ENCODE results near the gene NCK2. TPM values are rescaled to one million over a fixed set of nuclear protein-coding genes. Genes with fewer than 3 reads are reported as not detected.
A peak's percentile ranks its signal among the peaks of the same experiment; 100 is the strongest.

Gene NCK2
- total and polyA plus RNA-seq, 9 of the 15 experiments (the other 6 are each of a cell fraction or from before 2014, with no cell fraction given) = 0.90 to 27.9 (median 15.9) TPM

DNA sequence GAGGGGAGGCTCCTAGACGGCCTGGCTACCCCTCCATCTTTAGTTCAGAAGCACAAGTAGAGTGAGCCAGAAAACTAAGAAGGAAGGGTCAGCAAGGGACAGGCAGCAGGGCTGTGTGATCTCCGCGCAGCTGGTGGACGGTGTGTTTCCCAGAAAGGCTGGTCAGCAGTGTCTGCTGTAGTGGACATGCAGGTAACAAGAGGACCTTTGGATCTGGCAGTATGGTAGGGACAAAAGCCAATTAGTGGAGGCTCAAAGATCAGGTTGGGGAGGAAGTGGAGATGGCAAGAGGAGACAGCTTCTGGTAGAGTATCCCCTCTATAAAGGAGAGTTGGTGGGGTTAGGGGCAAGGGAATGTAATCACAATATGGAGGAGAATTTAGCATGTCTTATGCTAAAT lies 95.1 kb downstream of the NCK2 start:
- H2AFZ ChIP-seq (ENCODE audit: low read depth, low read length) = no peak overlapping the region
- ChIA-PET CTCF (ENCODE audit: low intra/inter-chr PET ratio) (no interaction called here), POLR2A (no interaction called here)
- intact Hi-C loops (cut with micrococcal nuclease) (no loop called here), in situ Hi-C loops (cut with MboI) (no loop called here)
- FAIRE-seq (no peak), ATAC-seq (no peak), DNase-seq (ENCODE audit: extremely low read depth in 1 of 4, low spot score in 3 of 4) (no peak)
- BruUV-seq (replicated peaks) = no TSS peak
- H3K9ac ChIP-seq (ENCODE audit: insufficient read depth in 1 of 2, low read depth in 2 of 2, low read length in 2 of 2) = no peak overlapping the region
- no peak overlapping the region for H3K27ac ChIP-seq (ENCODE audit: extremely low read depth, low read depth, low read length)
- WGBS (ENCODE audit: insufficient coverage, low coverage, missing lambda C conversion rate) = 62% methylated on average over 4 of the region's 4 CpGs
- no peak overlapping the region for H3K4me2 ChIP-seq (ENCODE audit: insufficient read depth, low read length)
- H3K9me3 ChIP-seq (replicated peaks; ENCODE audit: control insufficient read depth, insufficient read depth, low read depth, low read length) = 0 out of 2 replicates have a peak, but pooled peaks cover 3% of the 10 kb centered on the region
- H3K9me1 ChIP-seq (ENCODE audit: control insufficient read depth, insufficient read depth, low read length) = no peaks in the 10 kb centered on the region
- H3K36me3 ChIP-seq (ENCODE audit: control insufficient read depth, insufficient read depth, low read length) = no peaks in the 10 kb centered on the region
- H3K79me2 ChIP-seq (ENCODE audit: control insufficient read depth, insufficient read depth, low read length) = peaks cover 9% of the 10 kb centered on the region; the same call in 1 of the 3 replicates
- no peak overlapping the region for H3K4me3 ChIP-seq
- H3K27me3 ChIP-seq (ENCODE audit: control insufficient read depth in 2 of 2, insufficient read depth in 2 of 2, low read length in 2 of 2) = no peaks in the 10 kb centered on the region
- no peak for TF ChIP-seq ZBTB8A (IDR thresholded peaks at IDR 0.05; ENCODE audit: partially characterized antibody)
- no peak for TF ChIP-seq ZNF584 (CRISPR knock-in tag; IDR thresholded peaks at IDR 0.05; ENCODE audit: low read depth)
- no peak for TF ChIP-seq FIP1L1 (IDR thresholded peaks at IDR 0.05; ENCODE audit: low read depth, low read length, poor library complexity, severe bottlenecking)
- peaks cover 4 to 10% of the 10 kb centered on the region in 2 experiments; a peak in 3 of 5 replicates for H3K4me1 ChIP-seq (replicated peaks in 1 of 2; ENCODE audit: control insufficient read depth in 2 of 2, insufficient read depth in 2 of 2, low read length in 2 of 2)
- no peaks in the 10 kb centered on the region; the same call in 1 of the 2 replicates for H4K20me1 ChIP-seq (replicated peaks; ENCODE audit: control insufficient read depth, insufficient read depth, low read length)

DNA sequence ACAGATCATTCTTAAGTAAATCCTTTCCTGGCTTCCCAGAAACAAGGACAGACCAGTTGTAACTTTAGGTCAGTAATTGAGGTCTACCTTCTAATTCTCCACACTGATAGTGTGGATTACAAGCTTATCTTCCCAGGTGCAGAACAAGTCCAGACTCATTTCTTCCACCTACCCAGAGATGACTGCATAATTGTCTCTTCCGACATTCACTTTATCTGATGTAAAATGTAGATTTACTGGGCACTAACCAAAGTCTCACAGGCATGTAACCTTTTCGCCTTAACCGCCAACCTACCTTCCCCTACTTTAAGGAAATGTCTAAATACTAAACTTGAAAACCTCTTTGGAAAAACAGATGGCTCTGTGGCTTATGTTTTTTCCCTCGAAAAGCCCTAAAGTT lies 96.2 kb downstream of the NCK2 start:
- Histone ChIP-seq H3K36me3 (ENCODE audit: control insufficient read depth, insufficient read depth, low read length) (no peaks in the 10 kb centered on the region), H3K9me1 (ENCODE audit: control insufficient read depth, insufficient read depth, low read length) (no peaks in the 10 kb centered on the region), H3K79me2 (ENCODE audit: control insufficient read depth, insufficient read depth, low read length) (peaks cover 8% of the 10 kb centered on the region; the same call in 1 of the 3 replicates), H4K20me1 (replicated peaks; ENCODE audit: control insufficient read depth, insufficient read depth, low read length) (no peaks in the 10 kb centered on the region; the same call in 1 of the 2 replicates), H3K9me3 (replicated peaks; ENCODE audit: control insufficient read depth, insufficient read depth, low read depth, low read length) (no peaks in the 10 kb centered on the region), H3K27me3 (ENCODE audit: control insufficient read depth in 2 of 2, insufficient read depth in 2 of 2, low read length in 2 of 2) (no peaks in the 10 kb centered on the region), H3K4me2 (ENCODE audit: insufficient read depth, low read length) (no peak overlapping the region), H3K4me3 (no peak overlapping the region), H3K4me1 (replicated peaks in 1 of 2; ENCODE audit: control insufficient read depth in 2 of 2, insufficient read depth in 2 of 2, low read length in 2 of 2) (peaks cover 4 to 10% of the 10 kb centered on the region in 2 experiments; a peak in 3 of 5 replicates), H3K27ac (ENCODE audit: extremely low read depth, low read depth, low read length) (no peak overlapping the region), H3K9ac (ENCODE audit: insufficient read depth in 1 of 2, low read depth in 2 of 2, low read length in 2 of 2) (no peak overlapping the region), H2AFZ (ENCODE audit: low read depth, low read length) (no peak overlapping the region)
- in situ Hi-C loops (cut with MboI) = no loop called here
- ATAC-seq = no peak
- intact Hi-C loops (cut with micrococcal nuclease) = no loop called here
- no peak for DNase-seq (ENCODE audit: extremely low read depth in 1 of 4, low spot score in 3 of 4)
- POLR2A ChIA-PET = interaction anchor here (1.3 kb wide), 1 partner anchor 9 kb away, joined by 4 read pairs; no protein-coding TSS in a partner anchor
- 37% methylated on average over 4 of the region's 4 CpGs for WGBS (ENCODE audit: insufficient coverage, low coverage, missing lambda C conversion rate)
- 0 out of 2 replicates have a peak, but pooled peaks have one; percentile 21 for TF ChIP-seq CBFA2T3 (IDR thresholded peaks at IDR 0.05)
- TF ChIP-seq, protein P1, sequence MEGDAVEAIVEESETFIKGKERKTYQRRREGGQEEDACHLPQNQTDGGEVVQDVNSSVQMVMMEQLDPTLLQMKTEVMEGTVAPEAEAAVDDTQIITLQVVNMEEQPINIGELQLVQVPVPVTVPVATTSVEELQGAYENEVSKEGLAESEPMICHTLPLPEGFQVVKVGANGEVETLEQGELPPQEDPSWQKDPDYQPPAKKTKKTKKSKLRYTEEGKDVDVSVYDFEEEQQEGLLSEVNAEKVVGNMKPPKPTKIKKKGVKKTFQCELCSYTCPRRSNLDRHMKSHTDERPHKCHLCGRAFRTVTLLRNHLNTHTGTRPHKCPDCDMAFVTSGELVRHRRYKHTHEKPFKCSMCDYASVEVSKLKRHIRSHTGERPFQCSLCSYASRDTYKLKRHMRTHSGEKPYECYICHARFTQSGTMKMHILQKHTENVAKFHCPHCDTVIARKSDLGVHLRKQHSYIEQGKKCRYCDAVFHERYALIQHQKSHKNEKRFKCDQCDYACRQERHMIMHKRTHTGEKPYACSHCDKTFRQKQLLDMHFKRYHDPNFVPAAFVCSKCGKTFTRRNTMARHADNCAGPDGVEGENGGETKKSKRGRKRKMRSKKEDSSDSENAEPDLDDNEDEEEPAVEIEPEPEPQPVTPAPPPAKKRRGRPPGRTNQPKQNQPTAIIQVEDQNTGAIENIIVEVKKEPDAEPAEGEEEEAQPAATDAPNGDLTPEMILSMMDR (IDR thresholded peaks at IDR 0.05 in 2 of 3, conservative IDR thresholded peaks at IDR 0.05 in 1 of 3; ENCODE audit: insufficient read depth in 2 of 3, low read depth in 1 of 3, low read length in 3 of 3) = no peak
- TF ChIP-seq TAF7 (tag; IDR thresholded peaks at IDR 0.05) = no peak
- TF ChIP-seq, protein P2, sequence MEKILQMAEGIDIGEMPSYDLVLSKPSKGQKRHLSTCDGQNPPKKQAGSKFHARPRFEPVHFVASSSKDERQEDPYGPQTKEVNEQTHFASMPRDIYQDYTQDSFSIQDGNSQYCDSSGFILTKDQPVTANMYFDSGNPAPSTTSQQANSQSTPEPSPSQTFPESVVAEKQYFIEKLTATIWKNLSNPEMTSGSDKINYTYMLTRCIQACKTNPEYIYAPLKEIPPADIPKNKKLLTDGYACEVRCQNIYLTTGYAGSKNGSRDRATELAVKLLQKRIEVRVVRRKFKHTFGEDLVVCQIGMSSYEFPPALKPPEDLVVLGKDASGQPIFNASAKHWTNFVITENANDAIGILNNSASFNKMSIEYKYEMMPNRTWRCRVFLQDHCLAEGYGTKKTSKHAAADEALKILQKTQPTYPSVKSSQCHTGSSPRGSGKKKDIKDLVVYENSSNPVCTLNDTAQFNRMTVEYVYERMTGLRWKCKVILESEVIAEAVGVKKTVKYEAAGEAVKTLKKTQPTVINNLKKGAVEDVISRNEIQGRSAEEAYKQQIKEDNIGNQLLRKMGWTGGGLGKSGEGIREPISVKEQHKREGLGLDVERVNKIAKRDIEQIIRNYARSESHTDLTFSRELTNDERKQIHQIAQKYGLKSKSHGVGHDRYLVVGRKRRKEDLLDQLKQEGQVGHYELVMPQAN (IDR thresholded peaks at IDR 0.05; ENCODE audit: borderline replicate concordance) = no peak
- TF ChIP-seq PTRF (tag; IDR thresholded peaks at IDR 0.05) = no peak
- TF ChIP-seq ZBTB1 (CRISPR knock-in tag; IDR thresholded peaks at IDR 0.05; ENCODE audit: borderline replicate concordance, low read depth) = no peak
- BruUV-seq (replicated peaks) = no TSS peak
- CTCF ChIA-PET (ENCODE audit: low intra/inter-chr PET ratio) = no interaction called here
- no peak for FAIRE-seq

Data from K562 (cell line).